Ascending aorta (tissue), 2 donors: ENCODE data around the gene CCDC186. TPM values are rescaled to one million over a fixed set of nuclear protein-coding genes. Genes with fewer than 3 reads are reported as not detected.

ENCODE experiments used
- DNase-seq, 2 donors: peaks; one replicate each; pipeline ENCODE4 v3.0.0-alpha.2; 2019; ENCODE audit warnings: low spot score in 2 of 2
- H3K27ac ChIP-seq, 2 donors: fragments of 200-600 bp; sonication (generic); one replicate each; pipeline ENCODE4 v1.5.1; 2016 to 2017; ENCODE audit warnings: mild to moderate bottlenecking in 1 of 2
- H3K27me3 ChIP-seq: fragments of 200-600 bp; sonication (generic); one replicate; pipeline ENCODE4 v1.5.1; 2017
- H3K36me3 ChIP-seq, 2 donors: fragments of 200-600 bp; sonication (generic); one replicate each; pipeline ENCODE4 v1.5.1; 2016
- H3K4me1 ChIP-seq, 2 donors: fragments of 200-600 bp; sonication (generic); one replicate each; pipeline ENCODE4 v1.5.1; 2016 to 2017; ENCODE audit warnings: mild to moderate bottlenecking in 1 of 2
- H3K4me3 ChIP-seq, 2 donors: fragments of 200-600 bp; sonication (generic); one replicate each; pipeline ENCODE4 v1.5.1; 2016 to 2017; ENCODE audit warnings: mild to moderate bottlenecking in 1 of 2
- H3K9me3 ChIP-seq, 2 donors: fragments of 200-600 bp; sonication (generic); one replicate each; pipeline ENCODE4 v1.5.1; 2016
- CTCF ChIP-seq, 3 experiments: fragments of 200-600 bp in 2 of 3; fragments of 450-650 bp in 1 of 3; sonication (generic) in 2 of 3; IDR thresholded peaks; one replicate each; pipeline ENCODE4 v1.5.1; 2016 to 2019; ENCODE audit warnings: antibody characterized with exemption in 3 of 3, mild to moderate bottlenecking in 1 of 3, moderate library complexity in 1 of 3
- intact Hi-C: fragments of 100-400 bp; cut with DNase I; formaldehyde crosslinking; loops from one replicate; pipeline ENCODE4 v1.15.1; 2023
- total RNA-seq: library from RNA; depleted of rRNA; stranded (reverse); fragments of >200 nt; gene quantifications from one replicate; pipeline ENCODE4 v1.1.0, GENCODE V29; 2016

Gene CCDC186
- total RNA-seq, 1 donor from 2014 or later: 4.4 TPM

- Histone ChIP-seq H3K4me3 (no peak overlapping the region), H3K27me3 (no peaks in the 10 kb centered on the region), H3K4me1 (no peaks in the 10 kb centered on the region), H3K36me3 (no peaks in the 10 kb centered on the region), H3K27ac (no peak overlapping the region), H3K9me3 (no peaks in the 10 kb centered on the region)
- no peak for TF ChIP-seq CTCF (IDR thresholded peaks at IDR 0.05)
- intact Hi-C loops: no loop called here
- DNase-seq: no peak
Observed at GRCh38 chr10:114212153-114212552, 38.1 kb upstream of the CCDC186 start.

GRCh38 chr10:114208351-114208750 lies 34.3 kb upstream of the CCDC186 start:
- Histone ChIP-seq H3K9me3 (no peaks in the 10 kb centered on the region), H3K27ac (no peak overlapping the region), H3K4me3 (no peak overlapping the region), H3K36me3 (no peaks in the 10 kb centered on the region), H3K27me3 (no peaks in the 10 kb centered on the region), H3K4me1 (no peaks in the 10 kb centered on the region)
- TF ChIP-seq CTCF (IDR thresholded peaks at IDR 0.05): no peak
- DNase-seq: no peak
- intact Hi-C loops: no loop called here

- Histone ChIP-seq H3K4me1 (no peaks in the 10 kb centered on the region), H3K27me3 (no peaks in the 10 kb centered on the region), H3K36me3 (no peaks in the 10 kb centered on the region), H3K4me3 (no peak overlapping the region), H3K9me3 (no peaks in the 10 kb centered on the region), H3K27ac (no peak overlapping the region)
- intact Hi-C loops: no loop called here
- DNase-seq: no peak
- no peak for TF ChIP-seq CTCF (IDR thresholded peaks at IDR 0.05)
Observed at GRCh38 chr10:114207349-114207748, 33.3 kb upstream of the CCDC186 start.

GRCh38 chr10:114206902-114207301 lies 32.9 kb upstream of the CCDC186 start:
- DNase-seq: no peak

GRCh38 chr10:114202812-114203211 lies 28.8 kb upstream of the CCDC186 start:
- intact Hi-C loops: no loop called here
- H3K9me3 ChIP-seq: no peaks in the 10 kb centered on the region

More at GRCh38 chr10:114206902-114207301, 32.9 kb upstream of the CCDC186 start:
- H3K36me3 ChIP-seq: no peaks in the 10 kb centered on the region
- no peaks in the 10 kb centered on the region for H3K4me1 ChIP-seq
- intact Hi-C loops: no loop called here
- no peak overlapping the region for H3K4me3 ChIP-seq
- no peaks in the 10 kb centered on the region for H3K27me3 ChIP-seq
- no peak overlapping the region for H3K27ac ChIP-seq
- H3K9me3 ChIP-seq: no peaks in the 10 kb centered on the region
- TF ChIP-seq CTCF (IDR thresholded peaks at IDR 0.05): no peak

More at GRCh38 chr10:114202812-114203211, 28.8 kb upstream of the CCDC186 start:
- H3K36me3 ChIP-seq: no peaks in the 10 kb centered on the region
- no peak overlapping the region for H3K27ac ChIP-seq
- TF ChIP-seq CTCF (IDR thresholded peaks at IDR 0.05): no peak
- H3K27me3 ChIP-seq: no peaks in the 10 kb centered on the region
- no peak for DNase-seq
- H3K4me1 ChIP-seq: no peaks in the 10 kb centered on the region
- no peak overlapping the region for H3K4me3 ChIP-seq
